Stimulated activated CD8-positive, alpha-beta memory T cell treated with anti-CD3 and anti-CD28 coated beads, Interleukin-12 subunit alpha, Interleukin-12 subunit beta, amount 100 ng/mL, for 1 hour (primary cell): ENCODE results near the gene MAP2K1.
"Not testable (repeated sequence)": the region's sequence is repeated elsewhere in the genome, so short reads cannot be mapped to it uniquely, and the experiment has no call there.

Experiments used
- DNase-seq: peaks from one replicate; pipeline ENCODE4 v3.0.0-alpha.2; 2020; ENCODE audit warnings: low read depth

The MAP2K1 gene

GRCh38 chr15:66476535-66476934 lies 89.8 kb downstream of the MAP2K1 start:
- DNase-seq, result no peak

- DNase-seq, result no peak
These were observed 90.3 kb downstream of the MAP2K1 start for GRCh38 chr15:66477011-66477410.

GRCh38 chr15:66480267-66480666 lies 93.6 kb downstream of the MAP2K1 start:
- no peak for DNase-seq

GRCh38 chr15:66481107-66481856 lies 94.6 kb downstream of the MAP2K1 start:
- DNase-seq, result no peak

- no peak for DNase-seq
These were observed 95.8 kb downstream of the MAP2K1 start for GRCh38 chr15:66482539-66482938.

GRCh38 chr15:66483131-66483566 lies 96.4 kb downstream of the MAP2K1 start:
- DNase-seq, result no peak

- DNase-seq, result no peak
These were observed 97.9 kb downstream of the MAP2K1 start for GRCh38 chr15:66484539-66485112.

GRCh38 chr15:66486887-66487286 lies 100.2 kb downstream of the MAP2K1 start:
- DNase-seq, result no peak

GRCh38 chr15:66488525-66488924 lies 101.8 kb downstream of the MAP2K1 start:
- no peak for DNase-seq

- DNase-seq, result no peak
These were observed 102.6 kb downstream of the MAP2K1 start for GRCh38 chr15:66489179-66489791.

GRCh38 chr15:66491846-66492245 lies 105.1 kb downstream of the MAP2K1 start:
- no peak for DNase-seq

GRCh38 chr15:66494262-66494661 lies 107.5 kb downstream of the MAP2K1 start:
- DNase-seq, result no peak

- no peak for DNase-seq
These were observed 110.3 kb downstream of the MAP2K1 start for GRCh38 chr15:66496951-66497501.

- DNase-seq, result peak; percentile 93
These were observed 111.1 kb downstream of the MAP2K1 start, which contains the start of gene SNAPC5 for GRCh38 chr15:66497502-66498455. Gene SNAPC5 (minus strand): TSS chr15:66497762. CDS start chr15:66497731, 31 bp downstream.

- DNase-seq, result no peak
These were observed 112.0 kb downstream of the MAP2K1 start for GRCh38 chr15:66498501-66499386.

- not testable (repeated sequence) for DNase-seq
These were observed 113.6 kb downstream of the MAP2K1 start for GRCh38 chr15:66500346-66500745.

GRCh38 chr15:66502491-66502890 lies 115.8 kb downstream of the MAP2K1 start:
- DNase-seq, result no peak

GRCh38 chr15:66503041-66503648 lies 116.4 kb downstream of the MAP2K1 start:
- not testable (repeated sequence) for DNase-seq

GRCh38 chr15:66503780-66504562 lies 117.3 kb downstream of the MAP2K1 start:
- no peak for DNase-seq
